Keratinocyte (primary cell): ENCODE measurements around the gene DHX15.

Source experiments
- CTCF ChIP-seq, 3 experiments: IDR thresholded peaks in 1 of 3; conservative IDR thresholded peaks in 1 of 3; optimal IDR thresholded peaks in 1 of 3; 2 replicates in 2 of 3; 3 replicates in 1 of 3; pipeline versions ENCODE3 to v1.5.1; 2011; ENCODE audit warnings: low read length in 3 of 3, mild to moderate bottlenecking in 3 of 3, moderate library complexity in 2 of 3, control low read depth in 1 of 3, inconsistent platforms in 1 of 3; ENCODE audit not compliant: insufficient read depth in 2 of 3; ENCODE audit errors: extremely low read depth in 1 of 3
- EZH2 ChIP-seq: IDR thresholded peaks from one replicate; pipeline ENCODE4 v1.6.1; 2012; ENCODE audit warnings: inconsistent platforms, mild to moderate bottlenecking, low read length, moderate library complexity

- no peak for TF ChIP-seq CTCF (optimal IDR thresholded peaks at IDR 0.05 in 1 of 3, IDR thresholded peaks at IDR 0.05 in 1 of 3, conservative IDR thresholded peaks at IDR 0.05 in 1 of 3; ENCODE audit: extremely low read depth in 1 of 3, insufficient read depth in 2 of 3, low read length in 3 of 3)
- TF ChIP-seq EZH2 = no peak
Observed at GRCh38 chr4:24508541-24508940, 75.8 kb downstream of the DHX15 start.
